CD4-positive, alpha-beta T cell treated with Interleukin-21 for 1 hour (primary cell): Measurements from ENCODE around the gene ENDOV.

Experiments used
- DNase-seq: peaks from one replicate; pipeline ENCODE4 v3.0.0-alpha.2; 2020

The ENDOV gene

GRCh38 chr17:80452173-80452915 is 37.4 kb downstream of the ENDOV start:
- no peak for DNase-seq

DNA sequence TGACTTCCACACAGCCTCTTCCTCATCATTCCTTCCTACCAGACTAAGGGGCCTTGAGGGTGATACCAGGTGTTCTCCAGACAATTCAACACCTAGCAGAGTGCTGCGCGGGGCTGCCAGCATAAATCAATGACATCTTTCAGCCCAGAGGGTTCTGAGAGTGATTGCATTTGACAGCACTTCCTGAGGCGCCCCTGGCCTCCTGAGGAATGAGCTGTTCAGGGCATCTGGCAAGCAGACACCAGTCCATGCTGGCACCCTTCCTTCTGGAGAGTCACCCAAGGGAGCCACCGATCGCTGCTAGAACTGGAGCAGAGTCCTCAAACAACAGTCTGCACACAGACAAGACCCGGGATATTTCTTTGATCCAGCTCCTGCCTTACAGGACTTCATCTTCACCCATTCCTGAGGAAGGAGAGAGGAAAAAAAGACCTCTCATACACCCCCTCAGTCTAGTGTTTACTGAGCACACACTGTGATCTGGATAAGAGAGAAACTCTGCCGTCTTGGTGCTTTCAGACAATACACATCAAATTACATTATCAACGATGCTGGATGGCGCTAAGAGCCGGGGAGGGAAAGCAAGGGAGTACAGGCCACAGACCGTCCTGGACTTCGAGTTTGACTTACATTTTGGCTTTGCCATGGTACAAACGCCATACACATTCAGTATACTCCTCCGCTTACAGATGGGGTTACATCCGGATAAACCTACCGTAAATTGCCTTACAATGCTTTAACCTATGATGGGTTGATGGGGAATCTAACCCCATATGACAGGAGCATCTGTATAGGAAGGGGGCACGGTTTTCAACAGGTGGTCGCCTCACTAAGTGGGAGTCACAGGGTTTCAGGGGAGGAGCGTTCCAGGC is 38.4 kb downstream of the ENDOV start:
- no peak for DNase-seq

- DNase-seq: no peak
These were observed 39.1 kb downstream of the ENDOV start for GRCh38 chr17:80453998-80454556.

DNA sequence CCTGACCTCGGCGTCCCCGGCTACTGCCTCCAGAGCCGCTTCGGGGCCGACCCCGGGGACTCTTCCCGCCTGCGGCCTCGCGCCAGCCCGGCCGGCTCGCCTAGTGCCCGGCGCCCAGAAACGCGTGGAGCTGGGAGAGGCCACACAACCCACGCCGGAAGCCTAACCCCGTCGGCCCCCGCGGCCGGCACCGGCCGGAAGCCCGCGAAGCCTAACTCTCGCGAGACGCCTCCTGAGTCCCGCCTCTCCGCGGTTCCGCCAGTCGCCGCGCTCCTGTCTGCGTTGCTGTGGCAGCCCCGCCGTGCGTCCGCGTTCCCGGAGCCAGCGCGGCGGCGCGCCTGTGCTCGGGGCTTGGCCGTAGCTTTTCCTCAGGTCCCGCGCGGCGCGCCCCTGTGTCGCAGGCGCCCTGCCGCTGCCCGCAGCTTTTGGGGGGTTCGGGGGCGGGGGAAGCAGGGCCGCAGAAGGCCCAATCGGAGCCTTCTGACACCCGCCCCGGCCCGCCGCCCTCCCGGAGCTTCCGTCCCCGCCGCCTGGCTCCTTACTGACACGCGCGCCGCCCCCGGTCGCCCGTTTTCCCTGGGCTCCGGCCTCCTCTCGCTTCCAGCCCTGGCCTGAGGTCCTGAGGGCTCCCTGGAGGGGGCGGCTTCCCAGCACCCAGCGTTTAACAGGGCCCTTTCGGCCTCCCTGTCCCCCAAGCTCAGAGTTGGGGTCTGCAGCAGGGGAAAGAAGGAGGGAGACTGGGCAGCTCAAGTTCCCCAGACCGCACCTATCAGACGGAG is 39.8 kb downstream of the ENDOV start:
- peak; percentile 95 for DNase-seq

- DNase-seq: peak; percentile 56
These were observed 40.4 kb downstream of the ENDOV start for GRCh38 chr17:80455336-80455710.

DNA sequence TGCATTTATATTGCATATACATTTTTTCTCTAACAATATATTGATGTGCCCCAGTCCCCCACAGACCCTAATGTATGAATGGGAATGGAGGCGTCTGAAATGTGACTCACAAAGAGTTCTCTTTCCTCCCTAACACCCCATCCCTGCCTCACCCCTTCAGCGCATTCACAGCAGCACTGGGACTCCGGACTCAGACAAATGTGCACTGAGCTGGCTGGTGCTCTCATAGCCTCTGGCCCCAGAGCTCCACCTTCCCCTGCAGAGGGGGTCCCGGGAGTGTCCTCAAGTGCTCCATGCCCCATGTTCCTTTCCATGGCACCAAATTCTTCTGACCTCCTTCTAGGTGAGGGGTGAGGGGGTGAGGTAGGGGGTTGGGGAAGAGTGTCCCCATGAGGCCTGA is 40.8 kb downstream of the ENDOV start:
- DNase-seq: no peak

GRCh38 chr17:80456465-80457235 is 41.7 kb downstream of the ENDOV start:
- no peak for DNase-seq

- no peak for DNase-seq
These were observed 42.4 kb downstream of the ENDOV start for GRCh38 chr17:80457236-80457856.

DNA sequence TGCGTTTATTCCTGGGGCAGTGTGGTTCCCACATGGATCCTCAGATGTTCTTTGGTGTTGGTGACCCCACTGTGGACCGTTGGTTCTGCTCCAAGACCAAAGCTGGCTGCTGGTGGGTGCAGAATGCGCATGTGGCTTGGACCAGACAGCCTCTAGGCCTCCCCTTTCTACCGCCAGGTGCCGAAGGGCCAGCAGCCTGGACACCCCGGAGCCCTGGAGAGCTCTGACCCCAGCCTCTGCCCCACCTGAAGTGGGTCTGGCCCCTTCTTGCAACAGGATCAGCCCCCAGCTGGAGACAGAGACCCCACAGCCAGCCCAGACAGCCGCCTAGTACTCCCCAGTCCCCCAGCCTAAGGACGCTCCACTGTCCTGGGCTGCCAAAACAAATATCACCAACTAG is 43.0 kb downstream of the ENDOV start:
- DNase-seq: no peak

GRCh38 chr17:80459234-80459633 is 44.3 kb downstream of the ENDOV start:
- DNase-seq: no peak

GRCh38 chr17:80460429-80460834 is 45.5 kb downstream of the ENDOV start:
- DNase-seq: no peak

- DNase-seq: no peak
These were observed 46.7 kb downstream of the ENDOV start for GRCh38 chr17:80461528-80462160.

DNA sequence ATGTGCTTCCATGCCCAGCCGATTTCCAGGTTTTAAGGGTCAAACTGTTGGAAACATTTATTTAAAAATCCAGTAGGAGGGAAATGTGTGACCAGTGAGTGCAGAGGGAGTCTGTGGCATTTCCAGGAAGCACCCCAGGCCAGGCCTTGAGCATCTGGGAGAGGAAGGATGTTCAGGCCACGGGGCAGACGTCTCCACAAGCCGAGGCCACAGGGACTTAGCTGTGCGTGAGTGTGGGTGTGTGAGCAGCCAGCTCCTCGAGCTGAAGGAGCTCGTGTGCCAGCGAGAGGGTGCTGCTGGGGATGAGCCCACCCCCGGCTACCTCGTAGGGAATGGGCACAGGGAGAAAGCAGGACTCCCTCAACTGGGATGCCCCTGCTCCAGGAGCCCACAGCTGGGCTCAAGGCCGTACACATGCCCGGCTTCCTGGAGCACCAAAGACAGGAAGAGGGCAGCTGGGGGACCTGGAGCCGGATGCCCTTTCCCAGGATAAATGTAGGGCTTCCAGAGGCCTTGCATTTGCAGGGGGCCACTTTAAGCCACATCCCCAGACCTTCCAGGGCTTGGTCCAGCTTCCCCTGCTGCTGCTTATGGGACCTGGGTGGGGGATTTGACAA is 48.9 kb downstream of the ENDOV start:
- no peak for DNase-seq

DNA sequence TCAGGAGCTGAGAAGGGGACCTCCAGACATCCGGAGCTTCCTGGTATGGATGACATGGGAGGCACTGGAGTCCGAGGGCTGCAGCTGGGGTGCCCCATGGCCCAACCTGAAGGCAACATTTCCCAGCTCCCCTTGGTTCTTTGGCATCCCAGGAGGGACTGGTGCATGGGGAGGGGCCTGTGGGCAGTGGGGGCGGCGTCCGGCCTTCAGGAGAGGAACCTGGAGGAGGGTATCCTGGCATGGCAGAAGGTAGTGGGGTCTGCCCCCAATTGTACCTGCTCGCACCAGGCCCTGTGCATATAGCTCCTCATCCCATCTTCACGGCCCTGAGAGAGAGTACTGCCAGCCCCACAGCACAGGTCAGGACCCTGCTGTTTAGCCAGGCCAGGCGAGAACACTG is 49.5 kb downstream of the ENDOV start:
- DNase-seq: no peak

DNA sequence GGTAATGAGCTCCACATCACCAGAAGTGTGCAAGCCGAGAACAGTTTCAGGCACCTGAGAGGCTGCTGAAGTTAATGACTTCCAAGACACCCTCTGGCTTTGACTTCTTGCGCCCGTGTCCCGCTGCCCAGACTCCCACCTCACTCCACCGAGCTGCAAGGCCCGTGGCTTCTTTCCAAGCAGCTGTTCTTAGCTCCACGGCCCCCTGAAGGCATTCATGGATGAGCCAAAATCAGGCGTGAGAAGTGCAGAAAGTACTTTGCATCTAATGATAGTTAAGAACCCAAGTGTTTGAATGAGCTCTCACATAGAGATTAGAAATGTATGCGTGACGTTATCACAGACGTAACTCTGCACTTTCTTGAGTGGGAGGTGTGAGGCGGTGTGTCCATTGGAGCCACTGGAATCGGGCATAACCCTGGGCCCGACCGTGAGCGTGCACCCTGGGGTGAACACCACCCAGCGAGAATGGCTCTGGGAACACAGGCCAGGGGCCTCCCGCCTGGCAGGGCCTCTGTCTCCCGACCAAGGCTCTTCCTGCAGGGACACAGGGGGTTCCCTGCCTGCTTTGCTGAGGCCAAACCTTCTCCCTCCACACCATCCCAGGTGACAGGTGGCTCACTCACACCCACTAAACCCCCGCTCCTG is 50.5 kb downstream of the ENDOV start:
- DNase-seq: no peak

GRCh38 chr17:80466188-80466705 is 51.3 kb downstream of the ENDOV start:
- no peak for DNase-seq

GRCh38 chr17:80468242-80468641 is 53.3 kb downstream of the ENDOV start:
- no peak for DNase-seq

- no peak for DNase-seq
These were observed 54.0 kb downstream of the ENDOV start for GRCh38 chr17:80468781-80469493.

DNA sequence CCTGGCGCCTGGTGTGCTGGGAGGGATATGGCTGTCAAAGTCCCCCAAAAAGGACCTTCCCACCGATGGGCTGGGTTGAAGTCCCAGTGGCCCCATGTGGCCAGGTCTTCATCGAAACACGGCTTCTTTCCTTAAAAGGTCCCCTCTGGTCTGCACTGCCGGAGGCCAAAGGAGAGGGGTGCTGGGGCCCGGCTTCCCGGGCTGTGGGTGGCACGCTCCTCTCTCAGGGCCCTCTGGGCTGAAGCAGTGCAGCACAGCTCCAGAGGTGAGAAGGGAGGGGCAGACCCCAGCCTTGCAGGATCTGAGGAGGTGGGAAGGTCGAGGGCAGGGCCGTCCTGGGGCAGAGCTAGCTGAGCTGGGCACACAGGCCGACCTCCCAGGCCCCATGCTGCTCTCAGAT is 54.7 kb downstream of the ENDOV start:
- no peak for DNase-seq
